Fibroblast of the aortic adventitia (primary cell): Measurements from ENCODE around the gene DERA. TPM values are rescaled to one million over a fixed set of nuclear protein-coding genes. Genes with fewer than 3 reads are reported as not detected.

Experiments
- DNase-seq: peaks from one replicate; pipeline ENCODE4 v3.0.0-alpha.2; 2010; ENCODE audit warnings: low read depth
- H3K4me3 ChIP-seq: 2 replicates; pipeline ENCODE4 v1.5.1; 2011; ENCODE audit warnings: low read depth, mild to moderate bottlenecking, control low read depth, low read length, moderate library complexity
- CTCF ChIP-seq: IDR thresholded peaks from 2 replicates; pipeline ENCODE4 v1.5.1; 2011; ENCODE audit warnings: mild to moderate bottlenecking, low read length, control low read depth, inconsistent platforms; ENCODE audit not compliant: insufficient read depth
- total RNA-seq: library from RNA; depleted of rRNA; stranded (reverse); fragments of >200 nt; gene quantifications from 2 replicates; pipeline ENCODE4 v1.2.3, GENCODE V29; 2012; ENCODE audit warnings: low replicate concordance

DERA gene
- total RNA-seq, 1 donor = 72.2 TPM

- peak; percentile 78 for DNase-seq
- no peak overlapping the region for H3K4me3 ChIP-seq
- no peak for TF ChIP-seq CTCF
Observed at GRCh38 chr12:15928346-15928745, 17.2 kb downstream of the DERA start.

GRCh38 chr12:15928870-15929571 lies 17.9 kb downstream of the DERA start:
- H3K4me3 ChIP-seq = no peak overlapping the region
- no peak for TF ChIP-seq CTCF
- DNase-seq = no peak

- H3K4me3 ChIP-seq = no peak overlapping the region
- no peak for TF ChIP-seq CTCF
- DNase-seq = no peak
Observed at GRCh38 chr12:15931590-15932053, 20.5 kb downstream of the DERA start.

- no peak overlapping the region for H3K4me3 ChIP-seq
- TF ChIP-seq CTCF = no peak
- no peak for DNase-seq
Observed at GRCh38 chr12:15932327-15932726, 21.2 kb downstream of the DERA start.

GRCh38 chr12:15932971-15933370 lies 21.8 kb downstream of the DERA start:
- no peak for TF ChIP-seq CTCF
- DNase-seq = no peak
- H3K4me3 ChIP-seq = no peak overlapping the region

- no peak for TF ChIP-seq CTCF
- no peak for DNase-seq
- H3K4me3 ChIP-seq = no peak overlapping the region
Observed at GRCh38 chr12:15933751-15934150, 22.6 kb downstream of the DERA start.

GRCh38 chr12:15936751-15937150 lies 25.6 kb downstream of the DERA start:
- no peak for TF ChIP-seq CTCF
- no peak overlapping the region for H3K4me3 ChIP-seq
- DNase-seq = no peak
